GM18498 (cell line): ENCODE results near the gene GTPBP6.
"Not testable (repeated sequence)": the region's sequence is repeated elsewhere in the genome, so short reads cannot be mapped to it uniquely, and the experiment has no call there.

Experiments used
- ATAC-seq: cut with Tn5 transposase; IDR thresholded peaks from one replicate; pipeline ENCODE4 v1.9.1; 2021; ENCODE audit warnings: mild to moderate bottlenecking, moderate library complexity; ENCODE audit not compliant: unreplicated experiment

Gene GTPBP6

GRCh38 chrX:337331-337831, 18.8 kb upstream of the GTPBP6 start:
- ATAC-seq: no peak

GRCh38 chrX:336227-336626, 17.6 kb upstream of the GTPBP6 start:
- no peak for ATAC-seq

GRCh38 chrX:335758-336155, 17.2 kb upstream of the GTPBP6 start:
- ATAC-seq: no peak

- no peak for ATAC-seq
Measured at GRCh38 chrX:334971-335757, 16.6 kb upstream of the GTPBP6 start.

- no peak for ATAC-seq
Measured at GRCh38 chrX:334331-334891, 15.8 kb upstream of the GTPBP6 start.

GRCh38 chrX:333611-334311, 15.2 kb upstream of the GTPBP6 start:
- no peak for ATAC-seq

GRCh38 chrX:332916-333610, 14.5 kb upstream of the GTPBP6 start:
- no peak for ATAC-seq

- no peak for ATAC-seq
Measured at GRCh38 chrX:332496-332860, 13.9 kb upstream of the GTPBP6 start.

GRCh38 chrX:331825-332495, 13.4 kb upstream of the GTPBP6 start:
- ATAC-seq: no peak

GRCh38 chrX:331151-331824, 12.7 kb upstream of the GTPBP6 start:
- ATAC-seq: no peak

GRCh38 chrX:330726-331150, 12.1 kb upstream of the GTPBP6 start:
- ATAC-seq: no peak

GRCh38 chrX:330141-330725, 11.6 kb upstream of the GTPBP6 start:
- ATAC-seq: not testable (repeated sequence)

- no peak for ATAC-seq
Measured at GRCh38 chrX:329291-329910, 10.8 kb upstream of the GTPBP6 start.

GRCh38 chrX:327660-328126, 9.1 kb upstream of the GTPBP6 start:
- no peak for ATAC-seq

- not testable (repeated sequence) for ATAC-seq
Measured at GRCh38 chrX:324664-325063, 6.1 kb upstream of the GTPBP6 start.

- no peak for ATAC-seq
Measured at GRCh38 chrX:323721-324628, 5.4 kb upstream of the GTPBP6 start.

- no peak for ATAC-seq
Measured at GRCh38 chrX:320126-320783, 1.7 kb upstream of the GTPBP6 start.
